KMS-11 (cell line): Measurements from ENCODE around the gene ZC3HAV1L.
"Not testable (repeated sequence)": the region's sequence is repeated elsewhere in the genome, so short reads cannot be mapped to it uniquely, and the experiment has no call there.

Experiments used
- H2AFZ ChIP-seq: fragments of 200-600 bp; sonication (generic); 2 replicates; pipeline ENCODE4 v1.6.1; 2016; ENCODE audit warnings: antibody characterized with exemption, mixed run types, low read depth
- H3K27ac ChIP-seq: fragments of 200-600 bp; sonication (generic); 2 replicates; pipeline ENCODE4 v1.6.1; 2016; ENCODE audit warnings: mild to moderate bottlenecking, mixed run types
- H3K27me3 ChIP-seq: fragments of 200-600 bp; sonication (generic); 2 replicates; pipeline ENCODE4 v1.6.1; 2017; ENCODE audit warnings: mild to moderate bottlenecking, low read depth, mixed run types, moderate library complexity; ENCODE audit not compliant: insufficient read depth
- H3K36me3 ChIP-seq: fragments of 200-600 bp; sonication (generic); 2 replicates; pipeline ENCODE4 v1.6.1; 2017; ENCODE audit warnings: mild to moderate bottlenecking, mixed run types; ENCODE audit not compliant: insufficient read depth
- H3K4me1 ChIP-seq: fragments of 200-600 bp; sonication (generic); 2 replicates; pipeline ENCODE4 v1.6.1; 2016; ENCODE audit warnings: mild to moderate bottlenecking, low read depth, mixed run types; ENCODE audit not compliant: poor library complexity, severe bottlenecking
- H3K4me2 ChIP-seq: fragments of 200-600 bp; sonication (generic); 2 replicates; pipeline ENCODE4 v1.7.0; 2016; ENCODE audit warnings: mild to moderate bottlenecking, mixed run types
- H3K4me3 ChIP-seq: fragments of 200-600 bp; sonication (generic); IDR thresholded peaks from 2 replicates; pipeline ENCODE4 v1.6.1; 2017; ENCODE audit warnings: low read depth, low read length, mixed read lengths; ENCODE audit not compliant: insufficient read depth
- H3K79me2 ChIP-seq: fragments of 200-600 bp; sonication (generic); 2 replicates; pipeline ENCODE4 v1.6.1; 2016; ENCODE audit warnings: low read depth, mixed run types; ENCODE audit not compliant: insufficient read depth
- H3K9ac ChIP-seq: fragments of 200-600 bp; sonication (generic); 2 replicates; pipeline ENCODE4 v1.6.1; 2016; ENCODE audit warnings: mild to moderate bottlenecking, mixed run types
- H4K20me1 ChIP-seq: fragments of 200-600 bp; sonication (generic); 2 replicates; pipeline ENCODE4 v1.6.1; 2016; ENCODE audit warnings: mild to moderate bottlenecking, mixed run types; ENCODE audit not compliant: insufficient read depth
- TF ChIP-seq, protein P1 (sequence below): fragments of 200-600 bp; sonication (generic); conservative IDR thresholded peaks from 2 replicates; pipeline ENCODE4 v1.6.1; 2017; ENCODE audit warnings: low read depth, mild to moderate bottlenecking, antibody characterized with exemption, low read length, moderate library complexity, mixed read lengths

Gene ZC3HAV1L

DNA sequence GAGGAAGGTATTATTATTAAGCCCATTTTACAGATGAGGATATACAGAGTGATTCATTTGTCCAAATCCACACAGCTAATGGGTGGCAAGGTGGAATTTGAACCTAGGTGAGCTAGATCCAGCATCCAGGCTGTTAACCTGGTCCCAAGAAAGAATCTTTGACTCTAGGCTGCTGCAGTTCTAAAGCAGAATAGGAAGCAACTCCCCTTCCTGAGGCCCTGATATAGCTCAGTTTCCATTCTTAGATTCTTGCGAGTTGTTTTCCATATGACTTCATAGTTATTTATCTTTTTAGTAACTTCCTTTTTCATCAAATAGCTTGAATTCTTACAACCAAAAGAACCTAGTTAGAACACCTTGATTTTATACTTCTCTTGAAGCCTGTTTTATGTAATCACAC, 24.1 kb upstream of the ZC3HAV1L start:
- TF ChIP-seq, protein P1, sequence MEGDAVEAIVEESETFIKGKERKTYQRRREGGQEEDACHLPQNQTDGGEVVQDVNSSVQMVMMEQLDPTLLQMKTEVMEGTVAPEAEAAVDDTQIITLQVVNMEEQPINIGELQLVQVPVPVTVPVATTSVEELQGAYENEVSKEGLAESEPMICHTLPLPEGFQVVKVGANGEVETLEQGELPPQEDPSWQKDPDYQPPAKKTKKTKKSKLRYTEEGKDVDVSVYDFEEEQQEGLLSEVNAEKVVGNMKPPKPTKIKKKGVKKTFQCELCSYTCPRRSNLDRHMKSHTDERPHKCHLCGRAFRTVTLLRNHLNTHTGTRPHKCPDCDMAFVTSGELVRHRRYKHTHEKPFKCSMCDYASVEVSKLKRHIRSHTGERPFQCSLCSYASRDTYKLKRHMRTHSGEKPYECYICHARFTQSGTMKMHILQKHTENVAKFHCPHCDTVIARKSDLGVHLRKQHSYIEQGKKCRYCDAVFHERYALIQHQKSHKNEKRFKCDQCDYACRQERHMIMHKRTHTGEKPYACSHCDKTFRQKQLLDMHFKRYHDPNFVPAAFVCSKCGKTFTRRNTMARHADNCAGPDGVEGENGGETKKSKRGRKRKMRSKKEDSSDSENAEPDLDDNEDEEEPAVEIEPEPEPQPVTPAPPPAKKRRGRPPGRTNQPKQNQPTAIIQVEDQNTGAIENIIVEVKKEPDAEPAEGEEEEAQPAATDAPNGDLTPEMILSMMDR, result no peak
- no peak overlapping the region for H2AFZ ChIP-seq
- H3K9ac ChIP-seq, result no peak overlapping the region
- no peaks in the 10 kb centered on the region for H3K27me3 ChIP-seq
- no peak overlapping the region for H3K27ac ChIP-seq
- 0 out of 2 replicates have a peak, but pooled peaks cover 3% of the 10 kb centered on the region for H3K36me3 ChIP-seq
- no peak overlapping the region for H3K4me2 ChIP-seq
- peaks cover 5% of the 10 kb centered on the region for H3K4me1 ChIP-seq
- no peaks in the 10 kb centered on the region for H3K79me2 ChIP-seq
- no peak overlapping the region for H3K4me3 ChIP-seq
- no peaks in the 10 kb centered on the region for H4K20me1 ChIP-seq

DNA sequence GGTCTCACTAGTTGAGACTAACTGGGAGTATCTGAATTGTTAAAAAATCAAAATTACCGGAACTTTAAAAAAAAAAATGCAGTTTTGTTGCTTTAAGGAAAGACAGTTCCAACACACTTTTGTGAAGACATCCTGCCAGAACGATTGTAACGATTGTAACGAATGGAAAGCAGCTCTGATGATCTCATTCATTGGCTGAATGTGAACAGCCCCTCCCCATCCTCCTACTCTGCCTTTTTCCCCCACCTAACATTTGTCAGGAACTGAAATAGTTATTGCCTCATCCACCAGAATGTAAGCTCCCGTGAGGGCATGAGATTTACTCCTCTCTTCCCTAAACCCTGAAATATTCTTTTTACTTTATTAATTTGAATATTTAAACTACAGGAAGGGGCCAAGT, 23.1 kb upstream of the ZC3HAV1L start:
- no peaks in the 10 kb centered on the region for H4K20me1 ChIP-seq
- no peak overlapping the region for H3K9ac ChIP-seq
- TF ChIP-seq, protein P1, result no peak
- 0 out of 2 replicates have a peak, but pooled peaks cover 3% of the 10 kb centered on the region for H3K36me3 ChIP-seq
- peaks cover 5% of the 10 kb centered on the region for H3K4me1 ChIP-seq
- no peak overlapping the region for H3K4me2 ChIP-seq
- no peaks in the 10 kb centered on the region for H3K79me2 ChIP-seq
- no peaks in the 10 kb centered on the region for H3K27me3 ChIP-seq
- H3K4me3 ChIP-seq, result no peak overlapping the region
- no peak overlapping the region for H3K27ac ChIP-seq
- H2AFZ ChIP-seq, result no peak overlapping the region

DNA sequence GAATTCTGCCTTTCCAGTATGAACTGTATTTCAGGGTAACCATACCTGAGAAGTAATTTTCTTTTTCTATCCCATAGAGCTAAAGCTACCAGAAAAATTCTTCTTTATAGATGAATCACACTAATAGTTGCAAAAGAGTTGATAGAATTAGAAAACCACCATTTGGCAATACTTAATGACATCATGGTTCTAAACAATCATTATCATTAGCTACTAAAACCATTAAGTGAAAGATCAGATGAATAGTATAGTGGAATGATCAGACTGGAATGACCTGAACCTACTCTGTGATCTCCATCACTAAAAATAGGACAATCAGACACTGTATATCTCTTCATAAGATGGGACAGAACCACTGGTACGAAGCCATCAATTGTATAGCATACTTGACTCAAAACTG, 19.8 kb upstream of the ZC3HAV1L start:
- no peak overlapping the region for H3K27ac ChIP-seq
- H3K4me3 ChIP-seq, result no peak overlapping the region
- H3K27me3 ChIP-seq, result no peaks in the 10 kb centered on the region
- H3K36me3 ChIP-seq, result no peaks in the 10 kb centered on the region
- H3K79me2 ChIP-seq, result no peaks in the 10 kb centered on the region
- no peaks in the 10 kb centered on the region for H3K4me1 ChIP-seq
- no peaks in the 10 kb centered on the region for H4K20me1 ChIP-seq
- no peak overlapping the region for H3K4me2 ChIP-seq
- no peak overlapping the region for H2AFZ ChIP-seq
- TF ChIP-seq, protein P1, result no peak
- no peak overlapping the region for H3K9ac ChIP-seq

DNA sequence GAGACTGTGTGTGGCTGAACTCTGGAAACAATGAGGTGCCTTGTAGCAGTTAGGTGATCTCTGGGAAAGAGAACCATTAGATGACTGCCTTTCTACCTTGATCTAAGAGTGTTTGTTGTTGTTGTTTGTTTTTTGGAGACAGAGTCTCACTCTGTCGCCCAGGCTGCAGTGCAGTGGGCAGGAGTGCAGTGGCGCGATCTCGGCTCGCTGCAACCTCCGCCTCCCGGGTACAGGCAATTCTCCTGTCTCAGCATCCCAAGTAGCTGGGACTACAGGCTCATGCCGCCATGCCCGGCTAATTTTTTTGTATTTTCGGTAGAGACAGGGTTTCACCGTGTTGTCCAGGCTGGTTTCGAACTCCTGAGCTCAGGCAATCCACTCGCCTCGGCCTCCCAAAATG, 18.8 kb upstream of the ZC3HAV1L start:
- not testable (repeated sequence) for H3K9ac ChIP-seq, H3K27me3 ChIP-seq, H3K4me3 ChIP-seq, H3K4me2 ChIP-seq, H3K79me2 ChIP-seq, H4K20me1 ChIP-seq, H3K4me1 ChIP-seq, H3K36me3 ChIP-seq, H3K27ac ChIP-seq, H2AFZ ChIP-seq

DNA sequence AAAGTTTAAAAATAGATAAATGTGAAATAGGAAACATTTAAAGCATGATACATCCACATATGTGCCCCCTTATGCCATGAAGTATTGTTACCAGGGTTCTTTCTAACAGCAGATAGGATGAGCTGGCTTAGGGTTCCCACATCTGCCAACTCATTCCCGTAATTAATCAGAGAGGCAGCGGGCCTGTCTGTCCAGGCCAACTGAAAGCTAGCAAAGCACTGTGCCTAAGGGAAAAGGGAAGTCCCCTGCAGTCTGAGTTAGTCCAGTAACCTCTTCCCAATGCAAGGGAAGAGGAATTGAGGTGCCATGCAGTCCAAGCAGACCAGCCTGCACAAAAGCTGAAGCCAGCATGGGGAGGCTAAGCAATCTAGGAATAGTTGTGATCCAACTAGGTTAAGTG, 18.3 kb upstream of the ZC3HAV1L start:
- no peak overlapping the region for H3K9ac ChIP-seq
- no peaks in the 10 kb centered on the region for H3K4me1 ChIP-seq
- H2AFZ ChIP-seq, result no peak overlapping the region
- H4K20me1 ChIP-seq, result no peaks in the 10 kb centered on the region
- TF ChIP-seq, protein P1, result no peak
- no peak overlapping the region for H3K4me2 ChIP-seq
- no peaks in the 10 kb centered on the region for H3K27me3 ChIP-seq
- no peaks in the 10 kb centered on the region for H3K36me3 ChIP-seq
- no peak overlapping the region for H3K4me3 ChIP-seq
- no peak overlapping the region for H3K27ac ChIP-seq
- no peaks in the 10 kb centered on the region for H3K79me2 ChIP-seq
